B cell (primary cell): ENCODE measurements around the gene TMPRSS9. TPM values are rescaled to one million over a fixed set of nuclear protein-coding genes. Genes with fewer than 3 reads are reported as not detected.

Experiments used
- ATAC-seq: fragments of 200-7000 bp; cut with Tn5 transposase; one replicate; pipeline ENCODE4 v1.10.0; 2021; ENCODE audit warnings: low read depth, mild to moderate bottlenecking, moderate number of reproducible peaks, moderate library complexity
- CTCF ChIA-PET: fragments of 350-600 bp; sonication (Branson Sonifier 250); formaldehyde crosslinking; loops from one replicate; lab custom pipeline; 2021; ENCODE audit warnings: antibody characterized with exemption, inconsistent platforms; lab: Charles Lee
- POLR2A ChIA-PET: fragments of 350-600 bp; sonication (Branson Sonifier 250); formaldehyde crosslinking; loops from one replicate; lab custom pipeline; 2021; ENCODE audit warnings: antibody characterized with exemption; lab: Charles Lee
- DNase-seq: peaks from one replicate; pipeline ENCODE4 v3.0.0; 2013
- H2AFZ ChIP-seq: 2 replicates; pipeline ENCODE4 v1.6.1; 2012; ENCODE audit warnings: mild to moderate bottlenecking, low read depth, low read length; ENCODE audit not compliant: insufficient read depth, poor library complexity, severe bottlenecking
- H3K27ac ChIP-seq, 2 donors: 1 replicate in 1 of 2; 2 replicates in 1 of 2; pipeline ENCODE4 v1.5.1; 2012 to 2013; ENCODE audit warnings: low read length in 2 of 2, mild to moderate bottlenecking in 2 of 2, moderate library complexity in 1 of 2
- H3K27me3 ChIP-seq, 4 experiments: fragments of 200-600 bp in 1 of 4; sonication (generic) in 1 of 4; replicated peaks in 1 of 4; 1 replicate in 2 of 4; 2 replicates in 2 of 4; pipeline versions ENCODE4 v1.6.1 to v1.7.0; 2013 to 2016; ENCODE audit warnings: low read length in 3 of 4, mild to moderate bottlenecking in 2 of 4, mixed read lengths in 1 of 4, moderate library complexity in 1 of 4; ENCODE audit not compliant: insufficient read depth in 4 of 4, control insufficient read depth in 3 of 4; ENCODE audit errors: control extremely low read depth in 1 of 4
- H3K36me3 ChIP-seq, 2 experiments: replicated peaks in 1 of 2; 1 replicate in 1 of 2; 2 replicates in 1 of 2; pipeline versions ENCODE4 v1.6.1 to v1.7.1; 2013; ENCODE audit warnings: low read length in 1 of 2; ENCODE audit not compliant: insufficient read depth in 2 of 2, control insufficient read depth in 1 of 2; ENCODE audit errors: control extremely low read depth in 1 of 2, extremely low read depth in 1 of 2
- H3K4me1 ChIP-seq, 2 donors: fragments of 200-600 bp in 1 of 2; sonication (generic) in 1 of 2; 1 replicate in 1 of 2; 2 replicates in 1 of 2; pipeline versions ENCODE4 v1.5.1 to v1.6.1; 2013 to 2017; ENCODE audit warnings: low read length in 2 of 2; ENCODE audit not compliant: control insufficient read depth in 2 of 2, insufficient read depth in 2 of 2
- H3K4me2 ChIP-seq: replicated peaks from 2 replicates; pipeline ENCODE3; 2012; ENCODE audit warnings: mild to moderate bottlenecking, low read depth, low read length; ENCODE audit not compliant: poor library complexity, severe bottlenecking
- H3K4me3 ChIP-seq, 5 experiments: fragments of 200-600 bp in 1 of 5; sonication (generic) in 1 of 5; 1 replicate in 3 of 5; 2 replicates in 2 of 5; pipeline versions ENCODE4 v1.5.1 to v1.7.0; 2011 to 2016; ENCODE audit warnings: low read length in 4 of 5, mild to moderate bottlenecking in 4 of 5, low read depth in 2 of 5, control low read depth in 1 of 5, moderate library complexity in 1 of 5; ENCODE audit not compliant: insufficient read depth in 1 of 5; ENCODE audit errors: control extremely low read depth in 1 of 5, extremely low read depth in 1 of 5
- H3K79me2 ChIP-seq: fragments of 200-600 bp; sonication (generic); one replicate; pipeline ENCODE4 v1.6.0; 2016; ENCODE audit warnings: low read length; ENCODE audit not compliant: control insufficient read depth, insufficient read depth
- H3K9ac ChIP-seq: fragments of 200-600 bp; sonication (generic); 2 replicates; pipeline ENCODE4 v1.6.1; 2017; ENCODE audit warnings: mild to moderate bottlenecking, low read length, moderate library complexity
- H3K9me3 ChIP-seq, 3 donors: one replicate each; pipeline versions ENCODE4 v1.6.1 to v1.7.1; 2013; ENCODE audit warnings: low read length in 2 of 3; ENCODE audit not compliant: control insufficient read depth in 2 of 3, insufficient read depth in 1 of 3; ENCODE audit errors: control extremely low read depth in 1 of 3
- H4K20me1 ChIP-seq: 2 replicates; pipeline ENCODE4 v1.6.0; 2012; ENCODE audit warnings: mild to moderate bottlenecking, low read length; ENCODE audit not compliant: insufficient read depth, control insufficient read depth, poor library complexity, severe bottlenecking
- H3K27ac Mint-ChIP-seq: one replicate; pipeline ENCODE4 v1.8.0; 2021; ENCODE audit warnings: mixed read lengths
- H3K27me3 Mint-ChIP-seq: one replicate; pipeline ENCODE4 v1.8.0; 2021; ENCODE audit warnings: mixed read lengths
- H3K4me1 Mint-ChIP-seq: one replicate; pipeline ENCODE4 v1.8.0; 2021; ENCODE audit warnings: mixed read lengths
- H3K4me3 Mint-ChIP-seq: one replicate; pipeline ENCODE4 v1.8.0; 2021; ENCODE audit warnings: mixed read lengths
- H3K9me3 Mint-ChIP-seq: one replicate; pipeline ENCODE4 v1.8.0; 2022; ENCODE audit warnings: mixed read lengths; ENCODE audit not compliant: insufficient read depth
- CTCF ChIP-seq: fragments of 200-600 bp; IDR thresholded peaks from one replicate; pipeline ENCODE4 v1.8.0; 2022; ENCODE audit warnings: antibody characterized with exemption, mild to moderate bottlenecking
- EZH2 ChIP-seq: IDR thresholded peaks from 2 replicates; pipeline ENCODE4 v1.6.1; 2012; ENCODE audit warnings: borderline replicate concordance, low read depth, mild to moderate bottlenecking, moderate library complexity, low read length; ENCODE audit not compliant: insufficient read depth, poor library complexity, severe bottlenecking
- WGBS: methylation state at CpG from one replicate; pipeline ENCODE4 v1.1.5; 2013; ENCODE audit warnings: missing lambda C conversion rate; ENCODE audit not compliant: insufficient coverage; 5-methylcytosine and 5-hydroxymethylcytosine counted together
- intact Hi-C: fragments of 100-400 bp; cut with micrococcal nuclease; formaldehyde crosslinking; loops from one replicate; pipeline ENCODE4 v1.10.0; 2022
- polyA plus RNA-seq: library from polyadenylated mRNA; depleted of rRNA; stranded (reverse); fragments of >200 nt; gene quantifications from 2 replicates; pipeline ENCODE4 v1.2.3, GENCODE V29; 2012
- total RNA-seq, 2 donors: library from RNA; stranded (reverse); fragments of 120-200 nt in 1 of 2; gene quantifications; 1 replicate in 1 of 2; 2 replicates in 1 of 2; pipeline versions ENCODE4 v1.2.3 to v1.2.4, GENCODE V29; 2013 to 2022

Gene TMPRSS9
- total and polyA plus RNA-seq, 2 donors (not counting 1 experiment from before 2014, with no cell fraction given) = not detected

DNA sequence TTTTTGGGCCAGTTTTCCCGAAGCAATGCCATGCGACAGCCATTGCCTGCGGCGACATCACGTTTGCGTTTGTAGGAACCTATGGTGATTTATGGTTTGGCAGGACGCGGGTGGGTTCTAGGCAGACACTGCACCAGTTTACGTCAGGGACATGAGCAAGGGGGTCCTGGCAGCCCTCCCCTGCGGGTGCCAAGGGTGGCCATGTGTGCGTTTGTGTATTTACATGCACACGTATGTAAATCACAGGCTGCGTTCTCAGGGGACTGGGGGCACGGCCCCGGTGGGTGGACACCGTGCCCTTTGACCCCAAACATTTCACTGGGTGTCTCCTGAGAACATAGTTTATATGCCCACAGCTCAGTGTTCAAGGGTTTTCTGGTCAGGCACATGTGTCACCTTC lies 9.4 kb upstream of the TMPRSS9 start:
- H3K4me1 Mint-ChIP-seq = no peaks in the 10 kb centered on the region
- H4K20me1 ChIP-seq = peaks cover 12% of the 10 kb centered on the region
- peaks cover 0 to 46% of the 10 kb centered on the region in 2 experiments for H3K36me3 ChIP-seq
- peaks cover 6% of the 10 kb centered on the region for H3K79me2 ChIP-seq
- no peak overlapping the region for H3K4me2 ChIP-seq
- H3K27ac Mint-ChIP-seq = no peak overlapping the region
- H3K4me3 Mint-ChIP-seq = no peak overlapping the region
- H3K9ac ChIP-seq = no peak overlapping the region
- no peaks in the 10 kb centered on the region for H3K4me1 ChIP-seq
- no peak for DNase-seq
- CTCF ChIA-PET = interaction anchor here (0.5 kb wide), 1 partner anchor 331 kb away, joined by 3 read pairs; no protein-coding TSS in a partner anchor
- POLR2A ChIA-PET = no interaction called here
- no peak overlapping the region for H3K4me3 ChIP-seq
- TF ChIP-seq CTCF (no peak), EZH2 (no peak)
- 96% methylated on average over 16 of the region's 16 CpGs for WGBS
- H3K9me3 ChIP-seq = no peaks in the 10 kb centered on the region
- H3K27me3 Mint-ChIP-seq = no peaks in the 10 kb centered on the region
- no peaks in the 10 kb centered on the region for H3K27me3 ChIP-seq
- intact Hi-C loops = no loop called here
- no peak overlapping the region for H2AFZ ChIP-seq
- H3K9me3 Mint-ChIP-seq = no peaks in the 10 kb centered on the region
- no peak for ATAC-seq
- H3K27ac ChIP-seq = no peak overlapping the region

DNA sequence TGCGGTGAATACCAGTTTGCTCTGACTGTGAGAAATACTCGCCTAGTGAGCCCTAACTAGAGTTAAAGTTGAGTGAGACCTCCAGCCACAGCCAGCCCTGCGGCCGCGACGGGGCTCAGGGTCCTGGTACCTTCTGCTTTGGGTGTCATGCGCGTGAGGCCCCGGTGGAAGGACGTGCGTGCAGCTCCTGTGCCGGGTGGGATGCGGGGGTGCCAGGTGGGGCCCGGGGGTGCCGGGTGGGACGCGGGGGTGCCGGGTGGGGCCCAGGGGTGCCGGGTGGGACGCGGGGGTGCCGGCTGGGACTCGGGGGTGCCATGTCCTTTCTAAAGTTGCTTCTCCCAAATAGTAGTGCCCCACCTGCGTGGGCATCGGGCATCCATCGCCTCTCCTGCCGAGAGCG lies 8.5 kb upstream of the TMPRSS9 start:
- TF ChIP-seq EZH2 (no peak), CTCF (no peak)

More for the DNA sequence above, 8.5 kb upstream of the TMPRSS9 start:
- no peak overlapping the region for H3K4me2 ChIP-seq
- no peak overlapping the region for H3K27ac ChIP-seq
- ChIA-PET CTCF (interaction anchor here (1.3 kb wide), 1 partner anchor 40 kb away, joined by 4 read pairs; no protein-coding TSS in a partner anchor), POLR2A (interaction anchor here (0.6 kb wide), 1 partner anchor 173 kb away, joined by 3 read pairs; no protein-coding TSS in a partner anchor)
- no peaks in the 10 kb centered on the region for H3K27me3 ChIP-seq
- H3K79me2 ChIP-seq = peaks cover 6% of the 10 kb centered on the region
- H3K4me3 ChIP-seq = no peak overlapping the region
- no peak overlapping the region for H3K9ac ChIP-seq
- no peak overlapping the region for H2AFZ ChIP-seq
- intact Hi-C loops = no loop called here
- H3K4me3 Mint-ChIP-seq = no peak overlapping the region
- H3K27me3 Mint-ChIP-seq = no peaks in the 10 kb centered on the region
- no peaks in the 10 kb centered on the region for H3K4me1 Mint-ChIP-seq
- H4K20me1 ChIP-seq = peaks cover 12% of the 10 kb centered on the region
- no peaks in the 10 kb centered on the region for H3K9me3 ChIP-seq
- DNase-seq = no peak
- WGBS = 97% methylated on average over 28 of the region's 28 CpGs
- no peak for ATAC-seq
- no peaks in the 10 kb centered on the region for H3K9me3 Mint-ChIP-seq
- H3K27ac Mint-ChIP-seq = no peak overlapping the region
- H3K4me1 ChIP-seq = no peaks in the 10 kb centered on the region
- peaks cover 0 to 39% of the 10 kb centered on the region in 2 experiments for H3K36me3 ChIP-seq
